IMR-90 (cell line): Measurements from ENCODE around the gene ATP2B1. TPM values are rescaled to one million over a fixed set of nuclear protein-coding genes. Genes with fewer than 3 reads are reported as not detected.

Experiments
- ATAC-seq: fragments of 200-7000 bp; cut with Tn5 transposase; 2 replicates; pipeline ENCODE4 v1.9.1; 2020; ENCODE audit warnings: low read depth, mild to moderate bottlenecking, moderate library complexity
- BruUV-seq: library from RNA; stranded (reverse); fragments of 400-500 nt; replicated peaks from 2 replicates; lab custom pipeline; 2021; lab: Mats Ljungman, UMichigan
- CTCF ChIA-PET: fragments of 300-600 bp; formaldehyde crosslinking; extraction: SDS; loops from one replicate; lab custom pipeline; 2021; ENCODE audit warnings: antibody characterized with exemption; lab: Yijun Ruan, JAX
- POLR2A ChIA-PET: fragments of 300-600 bp; sonication (Branson Sonifier 250); formaldehyde crosslinking; loops from one replicate; lab custom pipeline; 2022; ENCODE audit warnings: antibody characterized with exemption; ENCODE audit not compliant: unreplicated experiment; lab: Charles Lee
- DNase-seq: peaks from one replicate; pipeline ENCODE4 v3.0.0; 2013
- H2AFZ ChIP-seq: replicated peaks from 2 replicates; pipeline ENCODE3; 2013; ENCODE audit warnings: low read length, mild to moderate bottlenecking; ENCODE audit not compliant: poor library complexity
- H2AK5ac ChIP-seq: 2 replicates; pipeline ENCODE4 v1.6.1; 2013; ENCODE audit warnings: low read depth, low read length, inconsistent platforms
- H2AK9ac ChIP-seq: replicated peaks from 2 replicates; pipeline ENCODE3; 2013; ENCODE audit warnings: mild to moderate bottlenecking, low read depth, low read length, moderate library complexity; ENCODE audit not compliant: poor library complexity
- H2BK120ac ChIP-seq: 2 replicates; pipeline ENCODE4 v1.6.1; 2013; ENCODE audit warnings: low read depth, low read length, inconsistent platforms
- H2BK15ac ChIP-seq: 3 replicates; pipeline ENCODE4 v1.6.1; 2013; ENCODE audit warnings: low read depth, low read length, inconsistent platforms
- H2BK20ac ChIP-seq: 2 replicates; pipeline ENCODE4 v1.6.1; 2013; ENCODE audit warnings: low read depth, mild to moderate bottlenecking, inconsistent platforms, low read length, moderate library complexity
- H2BK5ac ChIP-seq: 2 replicates; pipeline ENCODE4 v1.6.1; 2013; ENCODE audit warnings: mild to moderate bottlenecking, low read depth, low read length, inconsistent platforms; ENCODE audit not compliant: poor library complexity, severe bottlenecking
- H3K14ac ChIP-seq: replicated peaks from 2 replicates; pipeline ENCODE4 v1.6.1; 2013; ENCODE audit warnings: low read depth, low read length, inconsistent platforms
- H3K18ac ChIP-seq: 2 replicates; pipeline ENCODE4 v1.6.1; 2013; ENCODE audit warnings: low read depth, low read length, control low read depth
- H3K23ac ChIP-seq: 2 replicates; pipeline ENCODE4 v1.6.1; 2013; ENCODE audit warnings: low read depth, low read length, inconsistent platforms
- H3K27ac ChIP-seq: 2 replicates; pipeline ENCODE4 v1.5.1; 2013; ENCODE audit warnings: mild to moderate bottlenecking, control low read depth, low read length; ENCODE audit not compliant: insufficient read depth
- H3K27me3 ChIP-seq: 2 replicates; pipeline ENCODE4 v1.6.1; 2013; ENCODE audit warnings: low read length; ENCODE audit not compliant: control insufficient read depth, insufficient read depth
- H3K36me3 ChIP-seq: 2 replicates; pipeline ENCODE4 v1.6.1; 2013; ENCODE audit warnings: low read length, mixed read lengths; ENCODE audit not compliant: control insufficient read depth, insufficient read depth
- H3K4ac ChIP-seq: 2 replicates; pipeline ENCODE4 v1.6.1; 2013; ENCODE audit warnings: low read depth, low read length, inconsistent platforms
- H3K4me1 ChIP-seq: 2 replicates; pipeline ENCODE4 v1.6.1; 2013; ENCODE audit warnings: low read length, mixed read lengths; ENCODE audit not compliant: control insufficient read depth, insufficient read depth
- H3K4me2 ChIP-seq: 2 replicates; pipeline ENCODE4 v1.6.1; 2013; ENCODE audit warnings: low read depth, mild to moderate bottlenecking, control low read depth, low read length, moderate library complexity
- H3K4me3 ChIP-seq: 2 replicates; pipeline ENCODE4 v1.5.1; 2013; ENCODE audit warnings: low read depth, mild to moderate bottlenecking, control low read depth, low read length, moderate library complexity; ENCODE audit not compliant: insufficient read depth
- H3K56ac ChIP-seq: 2 replicates; pipeline ENCODE4 v1.6.1; 2013; ENCODE audit warnings: low read length, inconsistent platforms; ENCODE audit not compliant: insufficient read depth; ENCODE audit errors: extremely low read depth
- H3K79me1 ChIP-seq, 2 experiments: 2 replicates each; pipeline ENCODE4 v1.6.1; 2013; ENCODE audit warnings: low read length in 2 of 2, inconsistent platforms in 1 of 2, low read depth in 1 of 2
- H3K9ac ChIP-seq: 2 replicates; pipeline ENCODE4 v1.6.1; 2013; ENCODE audit warnings: low read depth, low read length, control low read depth
- H3K9me1 ChIP-seq: 2 replicates; pipeline ENCODE4 v1.6.1; 2013; ENCODE audit warnings: low read length, inconsistent platforms; ENCODE audit not compliant: insufficient read depth
- H3K9me3 ChIP-seq: 2 replicates; pipeline ENCODE4 v1.6.1; 2013; ENCODE audit warnings: low read length; ENCODE audit not compliant: control insufficient read depth, insufficient read depth
- H4K20me1 ChIP-seq: 2 replicates; pipeline ENCODE4 v1.6.1; 2013; ENCODE audit warnings: low read length, inconsistent platforms; ENCODE audit not compliant: insufficient read depth
- H4K5ac ChIP-seq: 2 replicates; pipeline ENCODE4 v1.6.1; 2013; ENCODE audit warnings: mild to moderate bottlenecking, low read depth, low read length, control low read depth
- H4K8ac ChIP-seq, 2 experiments: 2 replicates each; pipeline ENCODE4 v1.6.1; 2013; ENCODE audit warnings: low read depth in 2 of 2, low read length in 2 of 2, control low read depth in 1 of 2, inconsistent platforms in 1 of 2
- H4K91ac ChIP-seq: 2 replicates; pipeline ENCODE4 v1.6.1; 2013; ENCODE audit warnings: low read depth, low read length, inconsistent platforms; ENCODE audit not compliant: insufficient read depth
- FOS ChIP-seq: fragments of 150-350 bp; IDR thresholded peaks from 2 replicates; pipeline ENCODE4 v1.6.1; 2016; ENCODE audit warnings: low read depth, low read length
- MAZ ChIP-seq: IDR thresholded peaks from 2 replicates; pipeline ENCODE4 v1.6.1; 2012; ENCODE audit warnings: low read depth, mild to moderate bottlenecking, low read length, improper control_type of control experiment, moderate library complexity, borderline replicate concordance
- WGBS, 2 experiments: methylation state at CpG; one replicate each; pipeline versions ENCODE4 v1.1.5 to v1.1.7; 2013; ENCODE audit warnings: missing lambda C conversion rate in 2 of 2; ENCODE audit not compliant: insufficient read length in 1 of 2; ENCODE audit errors: extremely low coverage in 2 of 2; 5-methylcytosine and 5-hydroxymethylcytosine counted together
- dilution Hi-C: fragments of 300-500 bp; cut with HindIII; formaldehyde crosslinking; loops from one replicate; pipeline ENCODE4 v1.14.3; 2018; ENCODE audit warnings: low sequenced_read_pairs; ENCODE audit not compliant: unreplicated experiment
- in situ Hi-C: fragments of 300-500 bp; cut with MboI; formaldehyde crosslinking; loops from 3 replicates; pipeline ENCODE4 v1.14.3; 2019; ENCODE audit warnings: low sequenced_read_pairs, inconsistent platforms, mixed read lengths
- intact Hi-C: fragments of 100-400 bp; cut with micrococcal nuclease; formaldehyde crosslinking; loops from 2 replicates; pipeline ENCODE4 v1.10.0; 2022
- polyA plus RNA-seq, 3 experiments: library from polyadenylated mRNA; depleted of rRNA; stranded (reverse); fragments of >200 nt; gene quantifications; 2 replicates each; pipeline ENCODE4 v1.2.3, GENCODE V29; 2012; ENCODE audit warnings: low replicate concordance in 1 of 3
- total RNA-seq: library from RNA; depleted of rRNA; stranded (reverse); fragments of >200 nt; gene quantifications from 2 replicates; pipeline ENCODE4 v1.2.3, GENCODE V29; 2012

ATP2B1 gene
- total and polyA plus RNA-seq, 2 of the 4 experiments (the other 2 are of a cell fraction) = 9.9 to 32.6 TPM

- Histone ChIP-seq H4K20me1 (no peaks in the 10 kb centered on the region), H3K4ac (no peak overlapping the region), H3K9me1 (no peaks in the 10 kb centered on the region), H4K91ac (no peak overlapping the region), H3K27me3 (no peaks in the 10 kb centered on the region), H2AK9ac (no peak overlapping the region), H3K36me3 (no peaks in the 10 kb centered on the region), H3K9ac (no peak overlapping the region), H2BK5ac (no peak overlapping the region), H4K8ac (no peak overlapping the region), H4K5ac (no peak overlapping the region), H2BK120ac (no peak overlapping the region), H3K4me2 (no peak overlapping the region), H3K4me3 (no peak overlapping the region), H2BK15ac (no peak overlapping the region), H3K23ac (no peak overlapping the region), H3K27ac (no peak overlapping the region), H3K9me3 (no peaks in the 10 kb centered on the region), H3K56ac (no peak overlapping the region), H2AK5ac (no peak overlapping the region; the same call in 1 of the 2 replicates), H3K18ac (no peak overlapping the region), H3K79me1 (no peaks in the 10 kb centered on the region), H3K4me1 (no peaks in the 10 kb centered on the region), H3K14ac (no peak overlapping the region), H2AFZ (no peak overlapping the region), H2BK20ac (no peak overlapping the region)
- ATAC-seq (no peak), DNase-seq (no peak)
- no TSS peak for BruUV-seq
- in situ Hi-C loops = no loop called here
- WGBS, 2 experiments = 96% methylated on average over 5 of the region's 10 CpGs; no CpG with 5 or more reads in 1 of the 2 experiments
- ChIA-PET POLR2A (interaction anchor here (0.5 kb wide), 1 partner anchor 454 kb away, joined by 4 read pairs; no protein-coding TSS in a partner anchor), CTCF (interaction anchor here (0.6 kb wide), 1 partner anchor 244 kb away, joined by 3 read pairs; no protein-coding TSS in a partner anchor)
- no peak for TF ChIP-seq MAZ
- TF ChIP-seq FOS = no peak
- intact Hi-C loops = no loop called here
- dilution Hi-C loops = no loop called here
Observed at GRCh38 chr12:89559753-89560152, 148.9 kb downstream of the ATP2B1 start.
